Measurements from ENCODE around the gene LGR4. TPM values are rescaled to one million over a fixed set of nuclear protein-coding genes. Genes with fewer than 3 reads are reported as not detected.

Gene LGR4
- total RNA-seq, 1 experiment from 2014 or later, result 99.2 TPM

GRCh38 chr11:27350511-27350910 lies 122.1 kb downstream of the LGR4 start:
- peaks cover 4% of the 10 kb centered on the region for H3K4me1 ChIP-seq (ENCODE audit: insufficient read depth, low read length)
- no peaks in the 10 kb centered on the region for H3K79me1 ChIP-seq (ENCODE audit: insufficient read depth, low read depth, low read length, poor library complexity, severe bottlenecking)
- H4K5ac ChIP-seq (ENCODE audit: insufficient read length, low read depth, low read length), result no peak overlapping the region
- no peak overlapping the region for H3K9ac ChIP-seq (ENCODE audit: extremely low read depth, insufficient read length, low read length)
- H3K4ac ChIP-seq (ENCODE audit: low read depth, low read length), result no peak overlapping the region
- H3K23ac ChIP-seq (ENCODE audit: insufficient read length, low read depth, low read length), result no peak overlapping the region
- no peak for TF ChIP-seq CTCF (conservative IDR thresholded peaks at IDR 0.05)
- H3K4me2 ChIP-seq (ENCODE audit: insufficient read depth, insufficient read length, low read length), result no peak overlapping the region
- no peak overlapping the region for H3T11ph ChIP-seq (ENCODE audit: low read length)
- H2BK120ac ChIP-seq (ENCODE audit: low read depth, low read length, poor library complexity, severe bottlenecking), result no peak overlapping the region
- no peak overlapping the region for H2BK12ac ChIP-seq (ENCODE audit: insufficient read length, low read depth, low read length)
- H3K27ac ChIP-seq (ENCODE audit: insufficient read length, low read depth, low read length), result no peak overlapping the region
- Mint-ChIP-seq H3K27ac (peak overlapping the region in 1 of 3 experiments; percentile 94; a peak in 2 of 7 replicates), H3K36me3 (ENCODE audit: insufficient read depth in 1 of 3, low read depth in 3 of 3) (peaks cover 0 to 21% (median 20%) of the 10 kb centered on the region in 3 experiments; a peak in 6 of 7 replicates), H3K4me3 (no peak overlapping the region), H3K9me3 (no peaks in the 10 kb centered on the region; a peak in 1 of 5 replicates), H3K4me1 (peaks cover 68 to 74% of the 10 kb centered on the region in 2 experiments), H3K27me3 (ENCODE audit: low read depth) (no peaks in the 10 kb centered on the region)
- H3K23me2 ChIP-seq (ENCODE audit: insufficient read length, low read depth, low read length, poor library complexity, severe bottlenecking), result no peaks in the 10 kb centered on the region
- no peak overlapping the region for H4K91ac ChIP-seq (ENCODE audit: insufficient read length, low read depth, low read length)
- H3K9me3 ChIP-seq (ENCODE audit: control insufficient read depth, low read depth, low read length), result no peaks in the 10 kb centered on the region
- no peaks in the 10 kb centered on the region for H3K27me3 ChIP-seq (ENCODE audit: insufficient read depth, low read length)
- no peaks in the 10 kb centered on the region for H3K79me2 ChIP-seq (ENCODE audit: insufficient read depth, low read length)
- no peak overlapping the region for H2BK15ac ChIP-seq (ENCODE audit: low read depth, low read length)
- H2AFZ ChIP-seq (ENCODE audit: low read length), result no peak overlapping the region
- H3K56ac ChIP-seq (ENCODE audit: insufficient read length, low read depth, low read length), result no peak overlapping the region
- no peak overlapping the region for H3K18ac ChIP-seq (ENCODE audit: insufficient read length, low read depth, low read length)
- H3K14ac ChIP-seq (ENCODE audit: insufficient read depth, low read length), result no peak overlapping the region
- no peaks in the 10 kb centered on the region for H4K20me1 ChIP-seq (ENCODE audit: control insufficient read depth, insufficient read depth, insufficient read length)
- no peak for DNase-seq
- no peak overlapping the region for H2AK5ac ChIP-seq (ENCODE audit: insufficient read length, low read length)
- H2BK20ac ChIP-seq (ENCODE audit: low read depth, low read length, poor library complexity, severe bottlenecking), result no peak overlapping the region
- no peak overlapping the region for H4K8ac ChIP-seq (replicated peaks; ENCODE audit: insufficient read length, low read depth, low read length)
- H2BK5ac ChIP-seq (ENCODE audit: insufficient read length, low read length), result no peak overlapping the region

All from H9 (cell line).